Loucy (cell line): ENCODE measurements around the gene AKAP6.

ENCODE experiments used
- H2AFZ ChIP-seq: fragments of 200-600 bp; sonication (generic); 2 replicates; pipeline ENCODE4 v1.6.0; 2016; ENCODE audit warnings: antibody characterized with exemption, mild to moderate bottlenecking, low read length, moderate library complexity
- H3F3A ChIP-seq: fragments of 200-600 bp; 2 replicates; pipeline ENCODE4 v1.6.0; 2016; ENCODE audit warnings: antibody characterized with exemption, low read depth, mild to moderate bottlenecking
- H3K27me3 ChIP-seq: fragments of 200-600 bp; sonication (generic); 2 replicates; pipeline ENCODE4 v1.6.1; 2014; ENCODE audit warnings: low read length, mild to moderate bottlenecking; ENCODE audit not compliant: insufficient read depth, poor library complexity, severe bottlenecking
- H3K36me3 ChIP-seq: fragments of 200-600 bp; sonication (generic); 2 replicates; pipeline ENCODE4 v1.6.1; 2016; ENCODE audit warnings: low read length; ENCODE audit not compliant: insufficient read depth
- H3K4me1 ChIP-seq: fragments of 200-600 bp; sonication (generic); 2 replicates; pipeline ENCODE4 v1.5.1; 2014; ENCODE audit warnings: low read length, mild to moderate bottlenecking; ENCODE audit not compliant: insufficient read depth, poor library complexity, severe bottlenecking
- H3K4me2 ChIP-seq: fragments of 200-600 bp; sonication (generic); 2 replicates; pipeline ENCODE4 v1.6.0; 2014; ENCODE audit warnings: antibody characterized with exemption, low read length, low read depth, mild to moderate bottlenecking; ENCODE audit not compliant: poor library complexity, severe bottlenecking
- H3K4me3 ChIP-seq: fragments of 200-600 bp; sonication (generic); 2 replicates; pipeline ENCODE4 v1.5.1; 2014; ENCODE audit warnings: low read length, mild to moderate bottlenecking, mixed read lengths; ENCODE audit not compliant: poor library complexity, severe bottlenecking
- H3K79me2 ChIP-seq: fragments of 200-600 bp; sonication (generic); 2 replicates; pipeline ENCODE4 v1.6.1; 2014; ENCODE audit warnings: low read length; ENCODE audit not compliant: insufficient read depth
- H3K9ac ChIP-seq: fragments of 200-600 bp; sonication (generic); 2 replicates; pipeline ENCODE4 v1.6.0; 2014; ENCODE audit warnings: mild to moderate bottlenecking, low read depth, low read length, moderate library complexity; ENCODE audit not compliant: poor library complexity, severe bottlenecking
- H3K9me2 ChIP-seq: fragments of 200-600 bp; sonication (generic); replicated peaks from 2 replicates; pipeline ENCODE4 v1.6.1; 2016; ENCODE audit warnings: low read depth, low read length, mixed read lengths
- H3K9me3 ChIP-seq: fragments of 200-600 bp; sonication (generic); 2 replicates; pipeline ENCODE4 v1.6.1; 2014; ENCODE audit warnings: mild to moderate bottlenecking, antibody characterized with exemption, low read length, low read depth; ENCODE audit not compliant: insufficient read depth
- H4K20me1 ChIP-seq: fragments of 200-600 bp; sonication (generic); 2 replicates; pipeline ENCODE4 v1.6.0; 2014; ENCODE audit warnings: antibody characterized with exemption, low read length, mild to moderate bottlenecking; ENCODE audit not compliant: insufficient read depth, poor library complexity, severe bottlenecking
- CTCF ChIP-seq: fragments of 200-600 bp; sonication (generic); conservative IDR thresholded peaks from 2 replicates; pipeline ENCODE4 v1.5.1; 2014; ENCODE audit warnings: mild to moderate bottlenecking, antibody characterized with exemption, low read length
- EZH2phosphoT487 ChIP-seq: fragments of 200-600 bp; IDR thresholded peaks from 2 replicates; pipeline ENCODE4 v1.6.1; 2018; ENCODE audit warnings: antibody characterized with exemption, mild to moderate bottlenecking, moderate library complexity, borderline replicate concordance

The AKAP6 gene

DNA sequence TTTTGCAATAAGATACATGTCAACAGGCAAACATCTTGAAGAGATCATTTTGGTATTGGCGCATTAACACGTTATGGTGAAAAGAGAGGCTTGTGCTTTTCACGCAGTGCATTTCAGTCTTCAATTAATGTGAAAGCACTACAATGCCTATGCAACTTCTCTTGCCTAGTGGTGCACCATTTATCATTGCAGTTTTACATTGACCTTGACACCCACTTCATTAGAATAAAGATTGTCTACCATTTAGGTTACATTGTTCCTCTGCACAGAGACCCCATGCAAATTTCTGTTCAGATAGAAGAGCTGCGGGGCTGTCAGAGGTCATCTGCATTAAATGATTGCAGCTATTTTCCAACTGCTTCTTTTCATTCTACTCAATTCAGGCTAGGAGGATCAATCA lies 397.4 kb downstream of the AKAP6 start:
- no peaks in the 10 kb centered on the region for H3F3A ChIP-seq
- no peaks in the 10 kb centered on the region for H3K79me2 ChIP-seq
- H3K9me3 ChIP-seq, result no peaks in the 10 kb centered on the region
- H4K20me1 ChIP-seq, result no peaks in the 10 kb centered on the region
- no peak overlapping the region for H3K9ac ChIP-seq
- no peaks in the 10 kb centered on the region for H3K36me3 ChIP-seq
- no peaks in the 10 kb centered on the region for H3K27me3 ChIP-seq
- H3K4me2 ChIP-seq, result no peak overlapping the region
- no peak overlapping the region for H3K4me3 ChIP-seq
- H3K9me2 ChIP-seq, result no peaks in the 10 kb centered on the region
- TF ChIP-seq CTCF, result no peak
- no peak overlapping the region for H2AFZ ChIP-seq
- no peaks in the 10 kb centered on the region for H3K4me1 ChIP-seq

- H3F3A ChIP-seq, result no peaks in the 10 kb centered on the region
- TF ChIP-seq EZH2phosphoT487, result no peak
- no peak for TF ChIP-seq CTCF
Observed at GRCh38 chr14:32727832-32728231, 398.7 kb downstream of the AKAP6 start.

DNA sequence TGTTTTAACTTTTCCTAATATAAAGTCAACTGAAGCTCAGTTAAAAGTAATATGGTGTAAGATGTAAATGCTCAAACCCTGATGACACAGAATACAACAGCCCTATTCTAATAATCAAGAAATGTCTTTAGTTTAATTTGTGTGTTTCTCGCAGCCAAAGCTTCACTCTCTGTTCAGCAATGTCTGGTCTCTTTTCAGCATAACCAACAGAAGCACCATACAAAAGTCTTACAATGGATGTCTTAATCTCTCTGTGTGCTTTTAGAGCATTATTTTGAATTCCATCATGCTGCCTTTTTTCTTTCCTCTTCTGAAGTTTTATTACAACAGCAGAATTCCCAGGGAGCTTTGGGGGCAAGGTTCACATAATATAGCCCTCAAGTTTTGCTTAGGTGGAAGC lies 399.4 kb downstream of the AKAP6 start:
- Histone ChIP-seq H2AFZ (no peak overlapping the region), H3K4me2 (no peak overlapping the region), H3K4me1 (no peaks in the 10 kb centered on the region), H3K27me3 (no peaks in the 10 kb centered on the region), H3K9me2 (no peaks in the 10 kb centered on the region), H3K36me3 (no peaks in the 10 kb centered on the region), H3F3A (no peaks in the 10 kb centered on the region), H3K79me2 (no peaks in the 10 kb centered on the region), H4K20me1 (no peaks in the 10 kb centered on the region), H3K9me3 (no peaks in the 10 kb centered on the region), H3K4me3 (no peak overlapping the region), H3K9ac (no peak overlapping the region)
- no peak for TF ChIP-seq CTCF
- TF ChIP-seq EZH2phosphoT487, result no peak

More at GRCh38 chr14:32727832-32728231, 398.7 kb downstream of the AKAP6 start:
- H3K36me3 ChIP-seq, result no peaks in the 10 kb centered on the region
- no peaks in the 10 kb centered on the region for H3K4me1 ChIP-seq
- H3K79me2 ChIP-seq, result no peaks in the 10 kb centered on the region
- no peaks in the 10 kb centered on the region for H4K20me1 ChIP-seq
- no peak overlapping the region for H3K4me2 ChIP-seq
- no peak overlapping the region for H2AFZ ChIP-seq
- H3K4me3 ChIP-seq, result no peak overlapping the region
- H3K9ac ChIP-seq, result no peak overlapping the region
- H3K9me2 ChIP-seq, result no peaks in the 10 kb centered on the region
- no peaks in the 10 kb centered on the region for H3K9me3 ChIP-seq
- no peaks in the 10 kb centered on the region for H3K27me3 ChIP-seq
